GM10266 (cell line): ENCODE data around the gene NFIB.

ENCODE experiments used
- DNase-seq: peaks from one replicate; pipeline ENCODE4 v3.0.0; 2012; ENCODE audit errors: extremely low spot score
- CTCF ChIP-seq: IDR thresholded peaks from 2 replicates; pipeline ENCODE4 v1.5.1; 2012; ENCODE audit warnings: mild to moderate bottlenecking, low read depth; ENCODE audit not compliant: control insufficient read depth, insufficient read depth; ENCODE audit errors: missing control alignments

NFIB gene

DNA sequence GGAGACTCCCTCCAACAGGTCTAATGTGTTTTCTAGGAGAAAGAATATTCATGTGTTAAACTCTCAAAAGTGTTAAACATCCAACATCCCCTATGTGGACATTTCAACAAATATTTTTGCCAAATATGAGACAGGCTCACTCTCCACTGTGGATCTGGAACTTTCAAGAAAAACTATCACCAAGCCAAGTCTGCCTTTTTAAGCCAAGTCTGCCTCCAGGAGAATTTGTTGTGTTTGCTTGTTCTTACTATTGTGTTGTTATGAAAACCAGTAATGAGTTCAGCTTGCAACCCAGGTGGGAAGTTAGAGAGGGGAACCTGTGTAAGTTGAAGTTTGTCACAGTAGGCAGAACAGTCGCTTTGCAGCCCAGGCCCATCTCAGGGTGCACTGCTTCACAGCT, 228.1 kb downstream of the NFIB start:
- DNase-seq: no peak

DNA sequence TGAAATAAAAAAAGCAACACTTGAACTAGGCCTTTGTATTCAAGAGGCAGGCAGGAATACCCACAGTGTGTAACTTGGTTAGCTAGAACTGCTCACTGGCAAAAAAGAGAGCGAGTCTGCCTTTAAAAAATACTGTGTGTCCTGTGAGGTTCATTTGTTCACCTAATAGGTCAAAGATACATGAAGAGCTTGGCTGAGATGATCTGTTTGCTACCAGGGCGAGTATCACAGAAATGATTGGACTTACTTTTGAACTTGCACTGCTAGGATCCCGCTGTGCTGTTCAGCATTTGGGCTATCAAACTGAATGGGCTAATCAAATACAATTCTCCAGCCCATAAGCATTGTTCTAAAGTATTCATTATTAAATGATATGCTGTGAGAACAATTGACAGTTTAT, 229.1 kb downstream of the NFIB start:
- DNase-seq: no peak
- no peak for TF ChIP-seq CTCF

More for the DNA sequence above, 228.1 kb downstream of the NFIB start:
- no peak for TF ChIP-seq CTCF

DNA sequence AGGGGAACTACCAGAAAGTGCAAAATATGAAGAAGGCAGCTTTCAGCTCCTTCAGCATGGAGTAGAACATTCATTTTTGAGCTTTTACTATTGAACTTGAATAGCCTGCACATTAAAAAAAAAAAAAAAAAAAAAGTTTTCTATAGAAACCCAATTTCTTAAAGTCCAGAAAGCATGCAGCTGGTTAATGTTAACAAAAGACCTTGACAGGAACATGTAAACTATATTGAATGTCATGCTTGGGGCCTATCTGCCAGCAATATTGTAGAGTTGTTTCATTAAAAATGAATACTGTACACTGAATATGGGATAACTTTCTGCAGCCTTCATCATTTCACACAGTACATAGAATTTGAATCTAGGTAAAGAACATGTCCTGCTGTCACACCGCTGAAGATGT, 230.6 kb downstream of the NFIB start:
- DNase-seq: no peak
- TF ChIP-seq CTCF: no peak

DNA sequence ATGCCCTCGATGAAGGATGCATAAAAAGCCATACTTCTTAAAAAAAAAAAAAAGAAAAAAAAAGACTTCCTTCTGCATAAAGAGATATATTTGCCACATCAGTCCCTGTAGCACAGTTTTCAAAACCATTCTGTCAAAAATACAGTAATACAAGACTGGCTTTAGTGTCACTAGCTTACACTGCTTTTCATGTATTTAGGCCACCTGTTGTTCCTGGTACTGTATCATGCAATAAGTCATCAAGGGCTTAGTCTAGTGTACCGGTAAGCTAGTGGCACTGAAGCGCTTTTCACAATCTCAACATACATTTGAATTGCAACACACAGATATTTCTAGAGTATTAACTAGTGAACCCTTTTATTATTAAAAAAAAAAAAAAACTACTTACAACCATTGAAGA, 231.2 kb downstream of the NFIB start:
- DNase-seq: no peak
- no peak for TF ChIP-seq CTCF

GRCh38 chr9:14081745-14082144, 232.2 kb downstream of the NFIB start:
- no peak for TF ChIP-seq CTCF
- DNase-seq: no peak

GRCh38 chr9:14080959-14081542, 232.9 kb downstream of the NFIB start:
- DNase-seq: no peak
- TF ChIP-seq CTCF: no peak

DNA sequence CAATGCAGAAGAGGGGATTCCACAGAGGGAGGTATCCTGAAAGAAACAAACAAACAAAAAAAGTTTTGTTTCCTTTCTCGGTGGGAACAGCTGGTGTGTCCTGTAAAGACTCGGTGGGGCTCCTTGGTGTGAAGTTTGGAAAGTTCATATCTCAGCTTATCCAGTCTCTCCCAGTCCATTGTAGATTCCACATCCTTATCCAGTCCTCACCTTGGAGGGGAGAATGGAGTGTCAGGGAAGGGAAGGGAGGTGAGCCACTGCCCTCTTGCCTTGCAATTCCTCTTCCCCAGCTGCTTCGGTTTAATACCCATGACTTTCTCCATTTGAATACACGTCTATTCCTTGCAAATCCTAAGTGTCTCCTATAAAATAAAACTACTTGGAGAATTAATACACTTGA, 234.5 kb downstream of the NFIB start:
- TF ChIP-seq CTCF: no peak
- DNase-seq: no peak
